NB4 (cell line): ENCODE measurements around the gene DLK1.

Experiments
- DNase-seq: peaks from one replicate; pipeline ENCODE4 v3.0.0; 2010; ENCODE audit warnings: low read depth
- H3K4me3 ChIP-seq: one replicate; pipeline ENCODE4 v1.5.1; 2011; ENCODE audit warnings: mild to moderate bottlenecking, low read depth, low read length, moderate library complexity
- CTCF ChIP-seq: IDR thresholded peaks from one replicate; pipeline ENCODE4 v1.5.1; 2012; ENCODE audit warnings: low read depth, low read length
- MAX ChIP-seq: IDR thresholded peaks from 2 replicates; pipeline ENCODE4 v1.6.1; 2011; ENCODE audit warnings: low read depth, low read length
- MYC ChIP-seq: IDR thresholded peaks from 2 replicates; pipeline ENCODE4 v1.6.1; 2011; ENCODE audit warnings: low read depth, low read length
- POLR2A ChIP-seq: IDR thresholded peaks from 2 replicates; pipeline ENCODE4 v1.6.1; 2011; ENCODE audit warnings: mild to moderate bottlenecking; ENCODE audit not compliant: insufficient read length; ENCODE audit errors: extremely low read depth

DLK1 gene

GRCh38 chr14:100731011-100731670 is 4.4 kb downstream of the DLK1 start:
- DNase-seq = no peak
- TF ChIP-seq CTCF = no peak
- TF ChIP-seq MYC = no peak
- no peak for TF ChIP-seq MAX
- TF ChIP-seq POLR2A = no peak
- H3K4me3 ChIP-seq = no peak overlapping the region

GRCh38 chr14:100731846-100732765 is 5.4 kb downstream of the DLK1 start:
- H3K4me3 ChIP-seq = no peak overlapping the region
- no peak for DNase-seq
- no peak for TF ChIP-seq MAX
- no peak for TF ChIP-seq CTCF
- TF ChIP-seq POLR2A = no peak
- no peak for TF ChIP-seq MYC

- H3K4me3 ChIP-seq = no peak overlapping the region
- no peak for DNase-seq
- TF ChIP-seq MAX (no peak), MYC (no peak), CTCF (no peak), POLR2A (no peak)
These were observed 6.0 kb downstream of the DLK1 start for GRCh38 chr14:100732766-100733100.

- TF ChIP-seq POLR2A = no peak
- TF ChIP-seq CTCF = no peak
- TF ChIP-seq MYC = no peak
- TF ChIP-seq MAX = no peak
- no peak for DNase-seq
- no peak overlapping the region for H3K4me3 ChIP-seq
These were observed 6.6 kb downstream of the DLK1 start for GRCh38 chr14:100733152-100733850.

GRCh38 chr14:100734031-100734990 is 7.6 kb downstream of the DLK1 start:
- TF ChIP-seq POLR2A (no peak), MYC (no peak), CTCF (no peak), MAX (no peak)
- H3K4me3 ChIP-seq = no peak overlapping the region
- no peak for DNase-seq
